ENCODE measurements around the gene FBN1.

The FBN1 gene

DNA sequence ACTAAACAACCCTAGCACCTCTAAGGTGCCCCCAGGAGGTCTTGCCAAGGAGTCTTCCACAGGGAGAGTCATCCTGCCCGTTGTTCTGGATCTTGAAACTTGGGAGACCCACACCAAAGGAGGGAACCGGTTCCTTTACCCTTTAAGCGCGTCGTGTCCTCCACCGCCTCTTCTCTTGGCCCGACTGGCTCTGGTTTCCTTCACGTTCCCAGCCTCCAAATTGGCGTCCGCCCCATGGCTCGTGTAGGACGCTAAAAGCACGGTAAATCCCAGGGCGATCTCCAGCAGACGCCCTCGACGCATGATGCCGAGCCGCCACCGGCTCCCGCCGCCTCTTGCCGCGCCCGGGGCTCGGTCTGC lies 1.1 kb downstream of the FBN1 start:
- Histone ChIP-seq H2AFZ (ENCODE audit: low read depth, low read length) (peak overlapping the region; percentile 99), H3K9me3 (ENCODE audit: low read length) (no peaks in the 10 kb centered on the region), H3K36me3 (ENCODE audit: insufficient read depth, low read length) (no peaks in the 10 kb centered on the region), H3K4me1 (ENCODE audit: insufficient read depth, low read length) (peaks cover 24% of the 10 kb centered on the region), H3K27me3 (ENCODE audit: insufficient read depth, low read length) (no peaks in the 10 kb centered on the region), H3K4me3 (ENCODE audit: low read length) (peak overlapping the region; percentile 76)

- Histone ChIP-seq H2AFZ (ENCODE audit: low read depth, low read length) (peak overlapping the region; percentile 99), H3K36me3 (ENCODE audit: insufficient read depth, low read length) (no peaks in the 10 kb centered on the region), H3K27me3 (ENCODE audit: insufficient read depth, low read length) (no peaks in the 10 kb centered on the region), H3K4me3 (ENCODE audit: low read length) (peak overlapping the region; percentile 76), H3K4me1 (ENCODE audit: insufficient read depth, low read length) (peaks cover 24% of the 10 kb centered on the region), H3K9me3 (ENCODE audit: low read length) (no peaks in the 10 kb centered on the region)
These were observed 1.6 kb downstream of the FBN1 start for GRCh38 chr15:48643776-48644466.

- H3K4me3 ChIP-seq (ENCODE audit: low read length) = peak overlapping the region; percentile 76
- H2AFZ ChIP-seq (ENCODE audit: low read depth, low read length) = no peak overlapping the region
- H3K4me1 ChIP-seq (ENCODE audit: insufficient read depth, low read length) = peaks cover 24% of the 10 kb centered on the region
- H3K27me3 ChIP-seq (ENCODE audit: insufficient read depth, low read length) = no peaks in the 10 kb centered on the region
- H3K36me3 ChIP-seq (ENCODE audit: insufficient read depth, low read length) = no peaks in the 10 kb centered on the region
- no peaks in the 10 kb centered on the region for H3K9me3 ChIP-seq (ENCODE audit: low read length)
These were observed 2.3 kb downstream of the FBN1 start for GRCh38 chr15:48643206-48643605.

- Histone ChIP-seq H2AFZ (ENCODE audit: low read depth, low read length) (no peak overlapping the region), H3K9me3 (ENCODE audit: low read length) (no peaks in the 10 kb centered on the region), H3K4me1 (ENCODE audit: insufficient read depth, low read length) (peaks cover 24% of the 10 kb centered on the region), H3K27me3 (ENCODE audit: insufficient read depth, low read length) (no peaks in the 10 kb centered on the region), H3K4me3 (ENCODE audit: low read length) (no peak overlapping the region), H3K36me3 (ENCODE audit: insufficient read depth, low read length) (no peaks in the 10 kb centered on the region)
These were observed 2.7 kb downstream of the FBN1 start for GRCh38 chr15:48642795-48643194.

GRCh38 chr15:48641416-48641815 lies 4.1 kb downstream of the FBN1 start:
- Histone ChIP-seq H3K27me3 (ENCODE audit: insufficient read depth, low read length) (no peaks in the 10 kb centered on the region), H3K4me3 (ENCODE audit: low read length) (no peak overlapping the region), H3K36me3 (ENCODE audit: insufficient read depth, low read length) (no peaks in the 10 kb centered on the region)

GRCh38 chr15:48638963-48639362 lies 6.5 kb downstream of the FBN1 start:
- Histone ChIP-seq H3K4me1 (ENCODE audit: insufficient read depth, low read length) (peaks cover 12% of the 10 kb centered on the region), H3K27me3 (ENCODE audit: insufficient read depth, low read length) (no peaks in the 10 kb centered on the region), H3K4me3 (ENCODE audit: low read length) (no peak overlapping the region), H3K9me3 (ENCODE audit: low read length) (no peaks in the 10 kb centered on the region), H3K36me3 (ENCODE audit: insufficient read depth, low read length) (no peaks in the 10 kb centered on the region), H2AFZ (ENCODE audit: low read depth, low read length) (no peak overlapping the region)

More at GRCh38 chr15:48641416-48641815, 4.1 kb downstream of the FBN1 start:
- no peak overlapping the region for H2AFZ ChIP-seq (ENCODE audit: low read depth, low read length)
- H3K9me3 ChIP-seq (ENCODE audit: low read length) = no peaks in the 10 kb centered on the region
- peaks cover 18% of the 10 kb centered on the region for H3K4me1 ChIP-seq (ENCODE audit: insufficient read depth, low read length)

GRCh38 chr15:48637639-48638038 lies 7.9 kb downstream of the FBN1 start:
- H3K36me3 ChIP-seq (ENCODE audit: insufficient read depth, low read length) = no peaks in the 10 kb centered on the region
- no peak overlapping the region for H2AFZ ChIP-seq (ENCODE audit: low read depth, low read length)
- H3K9me3 ChIP-seq (ENCODE audit: low read length) = no peaks in the 10 kb centered on the region
- H3K27me3 ChIP-seq (ENCODE audit: insufficient read depth, low read length) = no peaks in the 10 kb centered on the region
- H3K4me3 ChIP-seq (ENCODE audit: low read length) = no peak overlapping the region
- H3K4me1 ChIP-seq (ENCODE audit: insufficient read depth, low read length) = no peaks in the 10 kb centered on the region

DNA sequence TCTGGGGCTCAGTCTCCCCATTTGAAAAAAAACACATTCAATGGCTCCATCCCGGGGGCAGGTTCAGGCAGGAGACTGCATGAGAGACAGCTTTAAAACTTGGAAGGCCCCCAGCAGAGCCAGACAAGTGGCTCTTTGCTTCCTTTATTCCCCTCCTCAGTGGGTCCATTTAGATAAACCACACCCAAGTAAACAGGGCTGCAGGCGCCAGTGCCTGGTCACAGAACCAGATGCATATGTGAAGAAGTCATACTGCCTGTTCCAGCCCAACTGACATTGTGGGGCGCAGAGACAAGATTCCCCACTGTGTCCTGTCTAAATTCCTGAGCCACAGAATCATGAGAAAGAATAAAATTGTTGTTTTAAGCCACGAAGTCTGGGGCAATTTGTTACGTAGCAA lies 9.0 kb downstream of the FBN1 start:
- Histone ChIP-seq H3K4me1 (ENCODE audit: insufficient read depth, low read length) (no peaks in the 10 kb centered on the region), H3K9me3 (ENCODE audit: low read length) (no peaks in the 10 kb centered on the region), H2AFZ (ENCODE audit: low read depth, low read length) (no peak overlapping the region), H3K27me3 (ENCODE audit: insufficient read depth, low read length) (no peaks in the 10 kb centered on the region), H3K4me3 (ENCODE audit: low read length) (no peak overlapping the region), H3K36me3 (ENCODE audit: insufficient read depth, low read length) (no peaks in the 10 kb centered on the region)

DNA sequence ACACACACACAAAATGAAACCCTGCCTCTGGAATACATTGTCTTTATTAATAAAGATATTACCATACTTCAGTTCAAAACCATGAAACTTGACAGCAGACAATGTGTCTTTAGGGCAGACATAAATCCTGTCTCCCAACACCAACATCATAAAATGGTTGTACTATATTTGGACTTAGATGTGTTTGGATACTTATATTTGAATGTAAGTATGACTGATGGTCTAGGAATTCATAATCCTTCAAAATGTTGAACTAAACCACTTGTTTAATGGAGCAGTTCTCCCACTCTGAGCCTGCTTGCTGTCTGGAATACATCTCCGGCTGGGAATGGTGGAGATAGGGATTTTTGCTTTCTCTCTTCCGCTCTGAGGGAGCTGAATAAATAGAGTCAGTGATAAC lies 10.6 kb downstream of the FBN1 start:
- H3K4me3 ChIP-seq (ENCODE audit: low read length) = no peak overlapping the region
- peaks cover 6% of the 10 kb centered on the region for H3K4me1 ChIP-seq (ENCODE audit: insufficient read depth, low read length)
- H3K9me3 ChIP-seq (ENCODE audit: low read length) = no peaks in the 10 kb centered on the region
- H2AFZ ChIP-seq (ENCODE audit: low read depth, low read length) = no peak overlapping the region
- H3K36me3 ChIP-seq (ENCODE audit: insufficient read depth, low read length) = no peaks in the 10 kb centered on the region
- no peaks in the 10 kb centered on the region for H3K27me3 ChIP-seq (ENCODE audit: insufficient read depth, low read length)

DNA sequence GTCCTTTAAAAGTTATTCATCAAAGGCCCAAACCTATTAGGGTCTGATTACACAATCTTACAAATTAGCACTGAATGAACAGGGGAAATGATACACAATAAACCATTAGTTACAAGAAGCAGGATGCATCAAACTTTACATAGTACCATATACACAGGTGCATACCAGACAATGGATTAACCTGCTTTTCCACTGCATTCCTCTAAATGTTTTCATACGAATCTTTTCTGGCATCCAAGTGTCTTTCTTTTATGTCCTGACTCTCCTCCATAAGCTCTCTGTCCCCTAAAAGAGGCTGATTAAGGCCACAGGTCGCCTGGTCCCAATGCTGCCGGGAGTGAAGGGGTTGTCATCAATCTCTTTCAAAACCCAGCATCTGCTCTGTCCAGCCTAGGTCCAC lies 11.4 kb downstream of the FBN1 start:
- Histone ChIP-seq H3K36me3 (ENCODE audit: insufficient read depth, low read length) (no peaks in the 10 kb centered on the region), H3K9me3 (ENCODE audit: low read length) (no peaks in the 10 kb centered on the region), H3K4me1 (ENCODE audit: insufficient read depth, low read length) (peaks cover 7% of the 10 kb centered on the region), H3K4me3 (ENCODE audit: low read length) (no peak overlapping the region), H3K27me3 (ENCODE audit: insufficient read depth, low read length) (no peaks in the 10 kb centered on the region), H2AFZ (ENCODE audit: low read depth, low read length) (no peak overlapping the region)

- no peak overlapping the region for H3K4me3 ChIP-seq (ENCODE audit: low read length)
- H3K9me3 ChIP-seq (ENCODE audit: low read length) = no peaks in the 10 kb centered on the region
- no peaks in the 10 kb centered on the region for H3K27me3 ChIP-seq (ENCODE audit: insufficient read depth, low read length)
- H3K4me1 ChIP-seq (ENCODE audit: insufficient read depth, low read length) = peaks cover 10% of the 10 kb centered on the region
- no peak overlapping the region for H2AFZ ChIP-seq (ENCODE audit: low read depth, low read length)
- no peaks in the 10 kb centered on the region for H3K36me3 ChIP-seq (ENCODE audit: insufficient read depth, low read length)
These were observed 12.9 kb downstream of the FBN1 start for GRCh38 chr15:48632651-48633050.

DNA sequence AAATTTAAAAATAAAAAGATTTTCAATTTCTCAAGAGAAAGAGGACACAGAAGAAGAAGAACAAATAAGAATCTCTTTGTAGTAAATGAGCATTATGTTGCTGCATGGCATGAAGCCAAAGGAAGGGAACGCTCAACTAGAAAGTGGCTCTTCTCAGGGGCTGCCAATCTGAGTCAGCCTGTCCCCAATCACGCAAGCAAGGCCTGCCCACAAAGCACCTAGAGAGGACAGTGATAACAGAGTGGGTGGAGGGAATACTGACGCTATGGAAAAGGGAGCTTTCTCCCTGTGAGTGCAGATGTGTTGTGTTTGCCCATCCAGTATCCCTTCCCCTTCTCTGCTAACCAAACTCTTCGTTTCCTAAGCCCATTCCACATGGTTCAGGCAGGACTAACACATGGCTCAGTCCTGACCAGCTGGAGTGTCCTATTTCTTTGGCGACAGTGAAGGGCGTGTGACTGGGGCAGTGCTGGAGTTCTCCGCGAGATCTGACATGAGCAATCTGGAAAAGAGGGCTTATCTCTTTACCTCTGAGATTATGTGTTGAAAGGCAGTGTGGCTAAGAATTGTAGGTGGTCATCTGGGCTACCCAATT lies 14.2 kb downstream of the FBN1 start:
- Histone ChIP-seq H3K36me3 (ENCODE audit: insufficient read depth, low read length) (no peaks in the 10 kb centered on the region), H3K9me3 (ENCODE audit: low read length) (no peaks in the 10 kb centered on the region), H2AFZ (ENCODE audit: low read depth, low read length) (no peak overlapping the region), H3K4me3 (ENCODE audit: low read length) (no peak overlapping the region), H3K27me3 (ENCODE audit: insufficient read depth, low read length) (no peaks in the 10 kb centered on the region), H3K4me1 (ENCODE audit: insufficient read depth, low read length) (peaks cover 16% of the 10 kb centered on the region)

DNA sequence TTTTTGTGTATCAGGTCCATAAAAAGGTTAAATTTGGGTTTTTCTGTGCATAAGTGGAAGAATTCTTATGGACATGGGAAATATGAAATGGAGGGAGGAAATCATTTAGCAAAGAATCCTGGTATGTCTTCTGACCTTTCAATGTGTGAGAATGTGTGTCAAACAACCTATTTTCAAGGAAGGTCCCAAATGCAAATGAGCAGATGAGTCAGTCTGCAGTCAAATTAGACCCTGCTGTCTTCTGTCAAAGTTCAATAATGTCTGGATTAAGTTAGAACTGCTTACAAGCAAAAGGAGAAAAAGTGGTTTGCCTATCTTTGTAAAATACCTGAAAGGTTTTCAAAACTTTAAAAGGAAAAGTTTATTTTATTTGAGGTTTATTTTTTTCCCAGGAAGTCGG lies 15.3 kb downstream of the FBN1 start:
- H3K4me1 ChIP-seq (ENCODE audit: insufficient read depth, low read length) = peaks cover 16% of the 10 kb centered on the region
- H3K36me3 ChIP-seq (ENCODE audit: insufficient read depth, low read length) = no peaks in the 10 kb centered on the region
- no peak overlapping the region for H2AFZ ChIP-seq (ENCODE audit: low read depth, low read length)
- no peak overlapping the region for H3K4me3 ChIP-seq (ENCODE audit: low read length)
- no peaks in the 10 kb centered on the region for H3K9me3 ChIP-seq (ENCODE audit: low read length)
- no peaks in the 10 kb centered on the region for H3K27me3 ChIP-seq (ENCODE audit: insufficient read depth, low read length)

DNA sequence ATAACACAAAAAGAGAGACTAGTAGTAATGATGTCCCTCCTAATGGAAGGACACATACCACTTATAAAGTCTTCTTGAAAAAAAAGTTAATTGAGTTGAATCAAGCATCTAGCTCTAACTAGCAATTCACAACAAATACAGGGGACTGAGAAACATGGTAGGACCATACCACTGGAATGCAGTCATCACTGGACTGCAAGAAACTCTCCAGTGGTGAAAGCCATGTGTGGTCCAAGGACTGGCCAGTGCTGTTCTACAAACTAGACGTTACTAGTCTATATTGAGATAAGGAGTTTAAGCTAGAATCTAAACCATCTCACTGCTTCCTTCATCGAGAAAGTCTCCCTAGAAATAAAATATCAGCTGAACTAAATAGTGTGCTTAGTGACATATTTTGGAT lies 16.7 kb downstream of the FBN1 start:
- Histone ChIP-seq H2AFZ (ENCODE audit: low read depth, low read length) (no peak overlapping the region), H3K4me1 (ENCODE audit: insufficient read depth, low read length) (peaks cover 16% of the 10 kb centered on the region), H3K27me3 (ENCODE audit: insufficient read depth, low read length) (no peaks in the 10 kb centered on the region), H3K36me3 (ENCODE audit: insufficient read depth, low read length) (no peaks in the 10 kb centered on the region), H3K4me3 (ENCODE audit: low read length) (no peak overlapping the region), H3K9me3 (ENCODE audit: low read length) (no peaks in the 10 kb centered on the region)

Data from neuron (in vitro differentiated cells).